ENCODE data around the gene KRTAP1-1. TPM values are rescaled to one million over a fixed set of nuclear protein-coding genes. Genes with fewer than 3 reads are reported as not detected.
"Not testable (repeated sequence)": the region's sequence is repeated elsewhere in the genome, so short reads cannot be mapped to it uniquely, and the experiment has no call there.

Gene KRTAP1-1
- total RNA-seq, 3 donors from 2014 or later, result not detected

DNA sequence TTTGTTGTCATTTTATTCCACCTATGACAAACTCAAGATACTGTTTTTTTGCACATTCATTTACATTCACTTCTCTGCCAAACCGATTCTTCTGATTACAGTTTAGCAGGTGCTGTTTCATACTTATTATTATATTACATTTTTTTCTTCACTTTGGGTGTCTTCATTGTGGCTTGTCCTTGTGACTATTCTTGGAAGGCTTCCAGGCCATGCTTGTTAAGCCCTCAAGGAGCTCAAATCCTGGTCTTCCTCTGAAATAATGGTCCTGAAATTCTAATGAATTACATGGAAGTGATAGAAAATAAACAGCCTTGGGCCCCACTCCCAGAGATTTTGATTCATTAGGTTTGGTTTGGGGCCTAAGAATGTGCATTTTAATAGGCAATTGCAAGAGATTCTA is 23.1 kb upstream of the KRTAP1-1 start:
- ATAC-seq, result no peak
- no peak for DNase-seq
- no peaks in the 10 kb centered on the region for H3K4me1 ChIP-seq (ENCODE audit: low read depth)
- no peak overlapping the region for H3K4me3 ChIP-seq
- intact Hi-C loops (cut with DNase I, micrococcal nuclease), result no loop called here
- H3K9me3 ChIP-seq, result no peaks in the 10 kb centered on the region
- H3K36me3 ChIP-seq (ENCODE audit: low read depth), result no peaks in the 10 kb centered on the region
- TF ChIP-seq, protein P1, sequence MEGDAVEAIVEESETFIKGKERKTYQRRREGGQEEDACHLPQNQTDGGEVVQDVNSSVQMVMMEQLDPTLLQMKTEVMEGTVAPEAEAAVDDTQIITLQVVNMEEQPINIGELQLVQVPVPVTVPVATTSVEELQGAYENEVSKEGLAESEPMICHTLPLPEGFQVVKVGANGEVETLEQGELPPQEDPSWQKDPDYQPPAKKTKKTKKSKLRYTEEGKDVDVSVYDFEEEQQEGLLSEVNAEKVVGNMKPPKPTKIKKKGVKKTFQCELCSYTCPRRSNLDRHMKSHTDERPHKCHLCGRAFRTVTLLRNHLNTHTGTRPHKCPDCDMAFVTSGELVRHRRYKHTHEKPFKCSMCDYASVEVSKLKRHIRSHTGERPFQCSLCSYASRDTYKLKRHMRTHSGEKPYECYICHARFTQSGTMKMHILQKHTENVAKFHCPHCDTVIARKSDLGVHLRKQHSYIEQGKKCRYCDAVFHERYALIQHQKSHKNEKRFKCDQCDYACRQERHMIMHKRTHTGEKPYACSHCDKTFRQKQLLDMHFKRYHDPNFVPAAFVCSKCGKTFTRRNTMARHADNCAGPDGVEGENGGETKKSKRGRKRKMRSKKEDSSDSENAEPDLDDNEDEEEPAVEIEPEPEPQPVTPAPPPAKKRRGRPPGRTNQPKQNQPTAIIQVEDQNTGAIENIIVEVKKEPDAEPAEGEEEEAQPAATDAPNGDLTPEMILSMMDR (IDR thresholded peaks at IDR 0.05), result no peak

DNA sequence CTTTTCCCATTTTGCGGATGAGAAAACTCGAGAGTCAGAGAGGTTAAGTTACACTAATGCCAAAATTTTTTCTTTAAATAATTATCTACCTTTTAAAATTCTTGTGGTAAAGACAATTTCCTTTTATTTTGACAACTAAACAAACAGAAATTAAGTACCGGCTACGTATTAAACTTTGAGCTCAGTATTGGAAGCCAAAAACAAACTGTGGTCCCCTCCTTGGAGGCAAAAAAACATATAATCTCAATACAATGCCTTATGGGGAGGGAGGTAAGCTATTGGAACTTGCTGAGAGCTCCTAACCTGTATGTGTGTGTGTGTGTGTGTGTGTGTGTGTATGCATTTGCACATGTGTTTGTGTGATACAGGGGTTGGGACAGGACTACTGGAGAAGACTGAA is 22.2 kb upstream of the KRTAP1-1 start:
- Histone ChIP-seq H3K9me3 (no peaks in the 10 kb centered on the region), H3K36me3 (ENCODE audit: low read depth) (no peaks in the 10 kb centered on the region), H3K4me3 (no peak overlapping the region), H3K4me1 (ENCODE audit: low read depth) (no peaks in the 10 kb centered on the region)
- ATAC-seq (no peak), DNase-seq (no peak)
- intact Hi-C loops (cut with DNase I, micrococcal nuclease), result no loop called here
- TF ChIP-seq, protein P1 (IDR thresholded peaks at IDR 0.05), result no peak

DNA sequence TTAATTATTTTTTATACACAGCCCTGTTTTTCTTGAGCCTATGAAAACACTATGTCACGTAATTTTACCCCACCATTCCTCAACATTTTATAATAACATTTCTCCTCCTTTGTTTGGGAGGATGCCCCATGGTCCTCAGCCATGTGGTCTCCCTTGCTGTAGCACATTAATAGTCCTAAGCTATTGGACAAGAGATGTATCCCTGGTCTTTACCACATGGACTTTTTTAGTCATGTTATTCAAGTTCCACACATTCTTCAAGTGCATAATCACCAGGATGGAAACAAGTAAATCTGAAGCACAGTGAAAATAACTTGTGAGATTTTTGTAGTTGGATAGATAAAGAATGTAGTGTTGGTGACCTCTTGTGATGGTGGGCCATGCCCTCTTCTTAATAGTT is 20.7 kb upstream of the KRTAP1-1 start:
- H3K36me3 ChIP-seq (ENCODE audit: low read depth), result no peaks in the 10 kb centered on the region
- H3K4me1 ChIP-seq (ENCODE audit: low read depth), result no peaks in the 10 kb centered on the region
- H3K9me3 ChIP-seq, result no peaks in the 10 kb centered on the region
- ATAC-seq (no peak), DNase-seq (no peak)
- intact Hi-C loops (cut with DNase I, micrococcal nuclease), result no loop called here
- no peak overlapping the region for H3K4me3 ChIP-seq
- TF ChIP-seq, protein P1 (IDR thresholded peaks at IDR 0.05), result no peak

DNA sequence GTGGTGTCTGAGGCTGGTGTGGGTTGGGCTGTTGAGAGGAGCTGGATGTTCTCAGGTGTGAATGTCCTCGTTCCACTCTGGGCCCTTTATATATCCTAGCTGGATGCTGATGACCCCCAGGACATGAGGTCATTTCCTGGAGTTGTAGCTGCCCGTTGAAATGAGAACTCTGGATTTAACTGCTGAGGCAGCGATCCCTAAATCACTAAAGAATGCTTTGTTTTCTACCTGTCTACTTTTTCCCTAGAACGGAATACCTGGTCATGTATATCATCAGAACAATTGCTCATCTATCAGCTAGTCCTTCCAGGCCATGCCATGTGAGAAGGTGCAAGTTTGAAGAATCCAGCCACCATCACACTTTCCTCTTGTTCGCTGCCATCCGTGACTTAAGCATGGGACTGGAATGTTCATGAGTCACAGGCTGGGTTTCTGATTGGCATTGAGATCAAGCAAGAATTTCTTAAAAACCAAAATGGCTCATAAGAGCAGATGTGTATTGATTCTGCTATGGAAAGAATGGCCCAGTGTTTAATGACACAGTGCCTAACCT is 18.9 kb upstream of the KRTAP1-1 start, which contains the start of gene KRTAP2-3:
TSS of gene KRTAP2-3 (minus strand) at position 63 of the 553 bp plus-strand sequence. CDS start 64 bp downstream, outside the sequence.
- DNase-seq, result no peak
- intact Hi-C loops (cut with DNase I, micrococcal nuclease), result no loop called here
- TF ChIP-seq, protein P1 (IDR thresholded peaks at IDR 0.05), result no peak
- H3K4me1 ChIP-seq (ENCODE audit: low read depth), result no peaks in the 10 kb centered on the region
- ATAC-seq, result no peak
- H3K9me3 ChIP-seq, result no peaks in the 10 kb centered on the region
- H3K4me3 ChIP-seq, result no peak within 1 kb of the TSS
- no peaks in the 10 kb centered on the region for H3K36me3 ChIP-seq (ENCODE audit: low read depth)

DNA sequence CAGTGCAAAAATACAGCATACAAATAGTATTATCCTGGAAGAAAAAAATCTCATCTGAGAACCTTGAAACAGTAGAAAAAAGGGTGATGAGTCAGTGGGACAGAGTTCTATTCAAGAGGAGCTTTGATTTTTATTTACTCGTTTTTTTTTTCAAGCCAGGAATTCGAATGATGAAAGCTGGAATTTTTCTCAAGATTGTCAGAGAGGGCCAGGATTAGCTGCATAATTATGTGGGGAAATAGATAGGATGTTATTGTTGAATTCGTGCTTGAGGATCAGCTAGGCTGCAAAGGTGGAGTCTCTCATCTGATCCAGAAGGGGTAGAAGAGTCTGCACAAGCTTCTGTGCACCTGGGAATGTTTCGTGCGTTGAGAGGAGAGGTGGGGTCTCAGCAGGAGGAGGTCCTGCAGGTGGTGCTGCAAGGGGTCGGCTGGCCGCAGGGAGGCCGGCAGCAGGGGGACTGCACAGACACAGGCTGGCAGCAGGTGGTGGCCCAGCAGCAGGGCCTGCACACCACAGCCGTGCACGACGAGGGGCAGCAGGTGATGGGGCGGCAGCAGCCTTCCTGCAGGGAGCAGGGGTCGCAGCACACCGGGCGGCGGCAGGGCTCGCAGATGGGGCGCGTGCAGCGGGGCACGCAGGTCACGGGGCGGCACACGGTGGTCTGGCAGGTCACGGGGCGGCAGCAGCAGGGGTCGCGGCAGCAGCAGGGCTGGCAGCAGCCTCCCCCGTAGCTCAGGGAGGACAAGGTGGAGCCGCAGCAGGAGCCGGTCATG is 18.2 kb upstream of the KRTAP1-1 start:
- ATAC-seq; intact Hi-C loops (cut with DNase I, micrococcal nuclease): not testable (repeated sequence)

DNA sequence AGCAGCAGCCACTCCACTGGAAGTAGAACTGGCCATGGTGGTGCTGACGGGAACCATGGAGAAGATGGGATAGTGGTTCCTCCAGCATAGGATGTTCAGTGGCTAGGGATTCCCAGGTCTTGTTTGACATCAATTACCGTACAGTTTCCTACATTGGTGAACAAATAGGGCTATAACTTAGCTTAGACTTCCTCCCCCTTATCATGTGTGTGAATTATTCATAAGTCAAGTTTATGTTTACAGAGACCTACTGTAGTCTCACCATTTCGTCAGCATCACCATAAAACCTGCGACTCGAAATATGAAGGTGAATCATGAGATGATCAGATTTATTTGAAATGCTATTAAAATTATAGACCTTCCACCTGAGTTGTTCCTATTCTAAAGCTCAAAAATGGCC is 17.5 kb upstream of the KRTAP1-1 start:
- Histone ChIP-seq H3K4me1 (ENCODE audit: low read depth) (no peaks in the 10 kb centered on the region), H3K9me3 (no peaks in the 10 kb centered on the region), H3K36me3 (ENCODE audit: low read depth) (no peaks in the 10 kb centered on the region), H3K4me3 (no peak overlapping the region)
- intact Hi-C loops (cut with DNase I, micrococcal nuclease), result no loop called here
- ATAC-seq (no peak), DNase-seq (no peak)
- TF ChIP-seq, protein P1 (IDR thresholded peaks at IDR 0.05), result no peak

More for the DNA sequence above, 18.2 kb upstream of the KRTAP1-1 start:
- H3K9me3 ChIP-seq; H3K4me3 ChIP-seq; DNase-seq; H3K36me3 ChIP-seq (ENCODE audit: low read depth); H3K4me1 ChIP-seq (ENCODE audit: low read depth): not testable (repeated sequence)
